Measurements from ENCODE around the gene TMEM272.

- TF ChIP-seq EZH2phosphoT487 (IDR thresholded peaks at IDR 0.05; ENCODE audit: insufficient read depth, low read depth), result no peak
- TF ChIP-seq EZH2 (IDR thresholded peaks at IDR 0.05; ENCODE audit: insufficient read depth, poor library complexity, severe bottlenecking), result no peak
These were observed 22.1 kb upstream of the TMEM272 start for GRCh38 chr13:51867062-51867461.
